ENCODE results near the gene YBX1.

The YBX1 gene

DNA sequence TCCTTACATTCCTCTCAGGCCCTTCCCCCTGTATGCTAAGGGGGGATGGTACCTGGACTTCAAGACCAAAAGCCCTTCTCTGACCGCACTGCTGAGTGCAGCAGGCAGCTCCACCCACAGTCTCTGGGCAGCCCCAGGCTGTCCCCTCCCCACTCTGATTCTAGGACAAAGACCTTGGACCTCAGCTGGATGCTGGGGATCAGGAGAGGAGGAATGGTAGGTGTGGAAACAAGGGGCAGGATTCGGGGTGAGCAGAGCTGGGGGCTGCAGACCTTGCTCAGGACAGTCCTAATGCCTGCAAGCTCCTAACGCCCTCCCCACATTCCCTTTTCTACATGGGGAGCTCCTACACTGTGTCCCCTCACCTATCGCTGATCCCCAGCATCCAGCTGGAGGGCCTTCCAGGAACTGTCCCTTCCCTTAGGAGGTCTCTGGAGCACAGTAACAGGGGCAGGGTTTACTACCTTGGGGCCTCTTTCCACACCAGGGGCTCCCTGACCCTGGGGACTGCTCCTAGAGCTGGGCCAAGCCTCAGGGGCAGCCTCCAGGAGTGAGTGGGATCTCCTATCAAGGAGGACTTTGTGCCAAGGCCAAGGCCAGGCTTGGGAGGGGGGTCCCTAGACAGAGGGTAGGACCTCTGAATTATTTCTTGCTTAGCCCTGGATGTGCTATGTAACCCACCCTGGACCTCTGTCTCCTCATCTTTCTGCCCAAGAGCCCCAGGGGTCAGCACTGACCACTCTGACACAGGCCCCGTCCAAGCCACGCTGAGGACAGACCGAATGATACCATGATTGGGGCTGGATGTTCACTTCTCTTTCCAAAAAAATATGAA, 52.2 kb downstream of the YBX1 start:
- H3K9me3 ChIP-seq (ENCODE audit: control insufficient read depth, low read length): no peaks in the 10 kb centered on the region
- 89 to 98% methylated on average over 5 to 6 of the region's 7 CpGs for WGBS, 2 experiments (ENCODE audit: insufficient coverage in 2 of 2)

GRCh38 chr1:42735056-42735455, 52.8 kb downstream of the YBX1 start:
- Histone ChIP-seq H3K27ac (ENCODE audit: low read depth, low read length, severe bottlenecking) (no peak overlapping the region), H3K4me1 (ENCODE audit: control insufficient read depth, insufficient read depth, low read length, poor library complexity, severe bottlenecking) (peaks cover 2% of the 10 kb centered on the region), H3K36me3 (ENCODE audit: control insufficient read depth, insufficient read depth, low read length) (no peaks in the 10 kb centered on the region), H3K9me3 (ENCODE audit: control insufficient read depth, low read length) (no peaks in the 10 kb centered on the region), H3K4me3 (ENCODE audit: extremely low read depth, insufficient read depth, low read length, poor library complexity, severe bottlenecking) (no peak overlapping the region)
- WGBS, 2 experiments (ENCODE audit: insufficient coverage in 2 of 2): 86 to 92% methylated on average over 9 to 10 of the region's 11 CpGs

More for the DNA sequence above, 52.2 kb downstream of the YBX1 start:
- Histone ChIP-seq H3K36me3 (ENCODE audit: control insufficient read depth, insufficient read depth, low read length) (no peaks in the 10 kb centered on the region), H3K27ac (ENCODE audit: low read depth, low read length, severe bottlenecking) (no peak overlapping the region), H3K4me1 (ENCODE audit: control insufficient read depth, insufficient read depth, low read length, poor library complexity, severe bottlenecking) (peaks cover 2% of the 10 kb centered on the region), H3K4me3 (ENCODE audit: extremely low read depth, insufficient read depth, low read length, poor library complexity, severe bottlenecking) (no peak overlapping the region)

- Histone ChIP-seq H3K4me3 (ENCODE audit: extremely low read depth, insufficient read depth, low read length, poor library complexity, severe bottlenecking) (no peak overlapping the region), H3K36me3 (ENCODE audit: control insufficient read depth, insufficient read depth, low read length) (no peaks in the 10 kb centered on the region), H3K27ac (ENCODE audit: low read depth, low read length, severe bottlenecking) (no peak overlapping the region), H3K4me1 (ENCODE audit: control insufficient read depth, insufficient read depth, low read length, poor library complexity, severe bottlenecking) (peaks cover 2% of the 10 kb centered on the region), H3K9me3 (ENCODE audit: control insufficient read depth, low read length) (no peaks in the 10 kb centered on the region)
- WGBS, 2 experiments (ENCODE audit: insufficient coverage in 2 of 2): 90 to 96% methylated on average over 10 to 13 of the region's 14 CpGs
Measured at GRCh38 chr1:42735477-42736105, 53.4 kb downstream of the YBX1 start.

DNA sequence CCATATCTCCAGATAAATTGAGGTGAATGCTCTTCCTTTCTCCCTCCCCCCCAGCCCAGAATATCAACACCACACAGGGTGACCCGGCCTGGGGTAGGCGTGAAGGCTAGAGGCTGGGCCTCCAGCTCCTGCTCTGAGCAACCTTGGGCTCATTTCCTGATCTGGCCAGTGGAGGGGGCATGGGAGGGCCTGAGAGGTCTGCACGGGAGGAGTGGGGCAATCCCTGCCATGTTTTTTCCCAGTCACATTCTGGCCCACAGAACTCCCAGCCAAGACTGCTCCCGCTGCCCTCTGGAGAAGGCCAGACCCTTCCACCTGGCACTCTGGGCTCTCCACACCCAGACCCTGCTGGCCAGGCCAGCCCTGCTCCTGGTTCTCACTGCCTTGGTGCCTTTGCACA, 53.9 kb downstream of the YBX1 start:
- Histone ChIP-seq H3K9me3 (ENCODE audit: control insufficient read depth, low read length) (no peaks in the 10 kb centered on the region), H3K4me1 (ENCODE audit: control insufficient read depth, insufficient read depth, low read length, poor library complexity, severe bottlenecking) (peaks cover 6% of the 10 kb centered on the region), H3K4me3 (ENCODE audit: extremely low read depth, insufficient read depth, low read length, poor library complexity, severe bottlenecking) (no peak overlapping the region), H3K27ac (ENCODE audit: low read depth, low read length, severe bottlenecking) (no peak overlapping the region), H3K36me3 (ENCODE audit: control insufficient read depth, insufficient read depth, low read length) (no peaks in the 10 kb centered on the region)
- 20 to 75% methylated on average over 1 to 4 of the region's 4 CpGs for WGBS, 2 experiments (ENCODE audit: insufficient coverage in 2 of 2)

DNA sequence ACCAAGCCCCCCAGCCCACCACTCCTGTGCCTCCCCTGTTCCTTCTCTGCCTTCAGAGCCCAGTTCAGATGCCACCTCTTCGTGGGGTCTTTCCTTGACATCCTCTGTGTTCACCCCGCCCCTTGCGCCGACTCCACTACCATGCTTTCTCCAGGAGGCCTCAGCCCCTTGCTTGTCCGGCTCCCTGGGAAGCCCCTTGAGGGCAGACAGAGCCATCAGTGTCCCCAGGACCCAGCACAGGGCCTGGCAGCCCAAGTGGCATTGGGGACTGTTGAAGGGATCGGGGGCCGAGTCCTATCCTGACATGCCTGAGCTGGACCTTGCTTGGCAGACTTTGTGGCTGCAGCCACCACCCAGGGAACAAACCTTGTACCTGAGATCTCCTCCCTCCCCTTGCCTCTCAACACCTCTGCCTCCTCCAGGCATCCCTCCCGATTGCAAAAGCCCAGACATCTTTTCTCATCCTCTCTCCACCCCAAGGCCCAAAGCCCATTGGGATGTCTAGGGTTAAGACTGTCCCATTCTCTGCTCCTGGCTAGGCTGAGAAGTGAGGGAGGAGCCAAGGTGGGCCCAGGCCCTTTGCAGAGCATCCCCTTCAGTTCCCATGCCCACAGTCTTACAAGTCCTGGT, 54.5 kb downstream of the YBX1 start:
- H3K4me1 ChIP-seq (ENCODE audit: control insufficient read depth, insufficient read depth, low read length, poor library complexity, severe bottlenecking): peaks cover 6% of the 10 kb centered on the region

DNA sequence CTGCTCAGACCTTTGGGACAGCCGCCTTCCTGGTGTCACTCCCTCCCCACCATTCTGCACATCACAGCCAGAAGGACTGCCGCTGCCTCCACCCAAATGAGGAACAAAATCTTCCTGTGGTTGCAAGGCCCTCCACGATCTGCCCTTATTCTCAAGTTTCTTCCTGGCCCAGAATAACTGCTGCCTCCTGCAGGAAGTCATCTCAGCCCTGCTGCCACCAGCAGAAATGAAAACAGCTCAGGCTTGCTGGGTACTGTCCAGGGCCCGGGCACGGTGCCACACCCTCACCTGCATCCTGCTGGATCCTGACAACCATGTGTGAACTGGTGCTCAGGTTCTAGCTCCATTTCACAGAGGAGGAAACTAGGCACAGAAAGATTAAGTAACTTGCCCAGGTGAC, 55.0 kb downstream of the YBX1 start:
- no peaks in the 10 kb centered on the region for H3K36me3 ChIP-seq (ENCODE audit: control insufficient read depth, insufficient read depth, low read length)
- H3K9me3 ChIP-seq (ENCODE audit: control insufficient read depth, low read length): no peaks in the 10 kb centered on the region
- no peak overlapping the region for H3K4me3 ChIP-seq (ENCODE audit: extremely low read depth, insufficient read depth, low read length, poor library complexity, severe bottlenecking)
- no peak overlapping the region for H3K27ac ChIP-seq (ENCODE audit: low read depth, low read length, severe bottlenecking)
- WGBS, 2 experiments (ENCODE audit: insufficient coverage in 2 of 2): 90 to 93% methylated on average over 3 to 5 of the region's 5 CpGs
- H3K4me1 ChIP-seq (ENCODE audit: control insufficient read depth, insufficient read depth, low read length, poor library complexity, severe bottlenecking): peaks cover 6% of the 10 kb centered on the region

More for the DNA sequence above, 54.5 kb downstream of the YBX1 start:
- Histone ChIP-seq H3K36me3 (ENCODE audit: control insufficient read depth, insufficient read depth, low read length) (no peaks in the 10 kb centered on the region), H3K4me3 (ENCODE audit: extremely low read depth, insufficient read depth, low read length, poor library complexity, severe bottlenecking) (no peak overlapping the region), H3K9me3 (ENCODE audit: control insufficient read depth, low read length) (no peaks in the 10 kb centered on the region), H3K27ac (ENCODE audit: low read depth, low read length, severe bottlenecking) (no peak overlapping the region)
- 93 to 97% methylated on average over 3 to 6 of the region's 8 CpGs for WGBS, 2 experiments (ENCODE audit: insufficient coverage in 2 of 2)

DNA sequence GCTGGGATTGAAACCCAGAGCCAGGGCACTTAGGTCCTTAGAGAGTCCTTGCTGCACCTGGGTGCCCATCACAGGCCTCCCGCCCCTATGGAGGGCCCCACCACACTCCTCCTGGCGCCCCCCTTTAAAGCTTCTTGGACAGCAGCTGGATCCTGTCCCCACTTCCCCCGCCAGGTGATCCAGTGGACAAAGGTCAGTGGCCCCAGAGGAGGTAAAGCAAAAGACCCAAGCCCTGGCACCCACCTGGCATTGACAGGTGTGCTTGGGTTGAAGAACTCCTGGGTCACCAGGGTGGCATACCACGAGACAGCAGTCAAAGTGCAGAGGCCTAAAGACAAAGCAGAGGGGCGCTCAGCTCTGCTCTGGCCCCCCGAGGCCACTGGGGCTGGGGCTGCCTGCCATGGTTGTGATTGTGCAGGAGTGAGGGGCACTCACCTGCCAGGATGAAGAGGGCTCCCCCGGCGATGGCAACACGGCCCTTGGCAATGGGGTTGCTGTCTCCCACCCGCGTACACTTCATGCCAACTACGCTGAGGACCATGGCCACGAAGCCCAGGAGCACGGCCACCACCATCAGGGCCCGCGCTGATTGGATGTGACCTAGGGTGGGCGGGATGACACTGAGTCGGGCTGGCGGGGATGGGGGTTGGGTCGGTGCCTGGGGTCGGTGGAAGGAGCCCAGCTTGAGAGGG, 55.9 kb downstream of the YBX1 start:
- no peaks in the 10 kb centered on the region for H3K9me3 ChIP-seq (ENCODE audit: control insufficient read depth, low read length)
- no peak overlapping the region for H3K4me3 ChIP-seq (ENCODE audit: extremely low read depth, insufficient read depth, low read length, poor library complexity, severe bottlenecking)
- H3K36me3 ChIP-seq (ENCODE audit: control insufficient read depth, insufficient read depth, low read length): no peaks in the 10 kb centered on the region
- H3K27ac ChIP-seq (ENCODE audit: low read depth, low read length, severe bottlenecking): no peak overlapping the region
- peaks cover 6% of the 10 kb centered on the region for H3K4me1 ChIP-seq (ENCODE audit: control insufficient read depth, insufficient read depth, low read length, poor library complexity, severe bottlenecking)
- WGBS, 2 experiments (ENCODE audit: insufficient coverage in 2 of 2): 89 to 93% methylated on average over 12 to 18 of the region's 21 CpGs

GRCh38 chr1:42738678-42739226, 56.5 kb downstream of the YBX1 start:
- H3K36me3 ChIP-seq (ENCODE audit: control insufficient read depth, insufficient read depth, low read length): no peaks in the 10 kb centered on the region
- H3K9me3 ChIP-seq (ENCODE audit: control insufficient read depth, low read length): no peaks in the 10 kb centered on the region
- H3K4me3 ChIP-seq (ENCODE audit: extremely low read depth, insufficient read depth, low read length, poor library complexity, severe bottlenecking): no peak overlapping the region
- 91 to 93% methylated on average over 7 to 8 of the region's 8 CpGs for WGBS, 2 experiments (ENCODE audit: insufficient coverage in 2 of 2)
- H3K27ac ChIP-seq (ENCODE audit: low read depth, low read length, severe bottlenecking): no peak overlapping the region
- H3K4me1 ChIP-seq (ENCODE audit: control insufficient read depth, insufficient read depth, low read length, poor library complexity, severe bottlenecking): peaks cover 6% of the 10 kb centered on the region

- Histone ChIP-seq H3K4me3 (ENCODE audit: extremely low read depth, insufficient read depth, low read length, poor library complexity, severe bottlenecking) (no peak within 1 kb of the TSS), H3K4me1 (ENCODE audit: control insufficient read depth, insufficient read depth, low read length, poor library complexity, severe bottlenecking) (peaks cover 6% of the 10 kb centered on the region), H3K9me3 (ENCODE audit: control insufficient read depth, low read length) (no peaks in the 10 kb centered on the region), H3K27ac (ENCODE audit: low read depth, low read length, severe bottlenecking) (no peak within 1 kb of the TSS), H3K36me3 (ENCODE audit: control insufficient read depth, insufficient read depth, low read length) (no peaks in the 10 kb centered on the region)
- 55 to 56% methylated on average over 17 to 19 of the region's 27 CpGs for WGBS, 2 experiments (ENCODE audit: insufficient coverage in 2 of 2)
Measured at GRCh38 chr1:42739753-42740700, 57.8 kb downstream of the YBX1 start, which contains the start of gene CLDN19. CLDN19 (minus strand) TSS chr1:42740236; CDS start chr1:42740063, 173 bp downstream.

Measured in mesodermal cell (in vitro differentiated cells).